ENCODE data around the gene CLTCL1.
"Not testable (repeated sequence)": the region's sequence is repeated elsewhere in the genome, so short reads cannot be mapped to it uniquely, and the experiment has no call there.

The CLTCL1 gene

GRCh38 chr22:19291580-19292457, at the start of gene CLTCL1:
Gene CLTCL1, minus strand, starts transcription at chr22:19291719. Its CDS starts 78 bp downstream, at chr22:19291641.
- peak; percentile 99 for DNase-seq (ENCODE audit: extremely low spot score)
- ChIA-PET CTCF (interaction anchor here (1.2 to 10.4 kb wide), 5 partner anchors 8 to 338 kb away, joined by 4 to 54 read pairs (median 5); partner anchors contain the start of gene ESS2), POLR2A (no interaction called here)
- TF ChIP-seq CTCF (IDR thresholded peaks at IDR 0.05; ENCODE audit: control extremely low read depth, extremely low read depth, low read depth, missing control alignments), result no peak

GRCh38 chr22:19337137-19337536, 45.6 kb upstream of the CLTCL1 start:
- DNase-seq (ENCODE audit: extremely low spot score), result no peak
- CTCF ChIA-PET, result interaction anchor here (1.0 kb wide), 1 partner anchor 10 kb away, joined by 3 read pairs; no protein-coding TSS in a partner anchor
- POLR2A ChIA-PET, result no interaction called here
- no peak for TF ChIP-seq CTCF (IDR thresholded peaks at IDR 0.05; ENCODE audit: control extremely low read depth, extremely low read depth, low read depth, missing control alignments)

GRCh38 chr22:19336133-19337075, 44.9 kb upstream of the CLTCL1 start:
- ChIA-PET CTCF (interaction anchor here (0.5 to 1.0 kb wide), 2 partner anchors 11 to 1175 kb away, joined by 3 read pairs; no protein-coding TSS in a partner anchor), POLR2A (no interaction called here)
- TF ChIP-seq CTCF (IDR thresholded peaks at IDR 0.05; ENCODE audit: control extremely low read depth, extremely low read depth, low read depth, missing control alignments), result no peak
- DNase-seq (ENCODE audit: extremely low spot score), result no peak

GRCh38 chr22:19331975-19332374, 40.5 kb upstream of the CLTCL1 start:
- DNase-seq (ENCODE audit: extremely low spot score), result no peak
- ChIA-PET POLR2A (no interaction called here), CTCF (interaction anchor here (0.8 kb wide), 1 partner anchor 36 kb away, joined by 3 read pairs; no protein-coding TSS in a partner anchor)
- no peak for TF ChIP-seq CTCF (IDR thresholded peaks at IDR 0.05; ENCODE audit: control extremely low read depth, extremely low read depth, low read depth, missing control alignments)

GRCh38 chr22:19331474-19331873, 40.0 kb upstream of the CLTCL1 start:
- no peak for DNase-seq (ENCODE audit: extremely low spot score)
- ChIA-PET POLR2A (no interaction called here), CTCF (interaction anchor here (0.8 to 0.9 kb wide), 2 partner anchors 13 to 37 kb away, joined by 3 read pairs; no protein-coding TSS in a partner anchor)
- no peak for TF ChIP-seq CTCF (IDR thresholded peaks at IDR 0.05; ENCODE audit: control extremely low read depth, extremely low read depth, low read depth, missing control alignments)

- ChIA-PET CTCF (interaction anchor here (0.8 to 0.9 kb wide), 2 partner anchors 13 to 37 kb away, joined by 3 read pairs; no protein-coding TSS in a partner anchor), POLR2A (no interaction called here)
- no peak for DNase-seq (ENCODE audit: extremely low spot score)
- no peak for TF ChIP-seq CTCF (IDR thresholded peaks at IDR 0.05; ENCODE audit: control extremely low read depth, extremely low read depth, low read depth, missing control alignments)
Measured at GRCh38 chr22:19330865-19331418, 39.4 kb upstream of the CLTCL1 start.

GRCh38 chr22:19330205-19330604, 38.7 kb upstream of the CLTCL1 start:
- DNase-seq (ENCODE audit: extremely low spot score); POLR2A ChIA-PET; CTCF ChIA-PET: not testable (repeated sequence)
